Psoas muscle (tissue), 8 donors: ENCODE results near the gene IER5L. TPM values are rescaled to one million over a fixed set of nuclear protein-coding genes. Genes with fewer than 3 reads are reported as not detected.

ENCODE experiments used
- ATAC-seq, 4 donors: fragments of 200-7000 bp; cut with Tn5 transposase; one replicate each; pipeline ENCODE4 v1.9.1; 2020; ENCODE audit warnings: moderate library complexity in 3 of 4, mild to moderate bottlenecking in 2 of 4
- DNase-seq, 2 donors: peaks; one replicate each; pipeline ENCODE4 v3.0.0-alpha.2; 2020
- H3K27ac ChIP-seq: fragments of 200-600 bp; one replicate; pipeline ENCODE4 v1.8.0; 2022
- H3K27me3 ChIP-seq, 3 donors: fragments of 200-600 bp in 1 of 3; one replicate each; pipeline versions ENCODE4 v1.6.1 to v1.8.0; 2013 to 2022; ENCODE audit warnings: low read length in 2 of 3, mild to moderate bottlenecking in 2 of 3, moderate library complexity in 1 of 3; ENCODE audit not compliant: insufficient read depth in 3 of 3
- H3K36me3 ChIP-seq, 2 donors: fragments of 200-600 bp in 1 of 2; one replicate each; pipeline versions ENCODE4 v1.6.1 to v1.8.0; 2013 to 2022; ENCODE audit warnings: low read depth in 1 of 2, mild to moderate bottlenecking in 1 of 2, moderate library complexity in 1 of 2; ENCODE audit not compliant: insufficient read depth in 1 of 2
- H3K4me1 ChIP-seq: fragments of 200-600 bp; one replicate; pipeline ENCODE4 v1.8.0; 2022
- H3K4me3 ChIP-seq: fragments of 200-600 bp; one replicate; pipeline ENCODE4 v1.8.0; 2022; ENCODE audit warnings: mild to moderate bottlenecking
- H3K9me3 ChIP-seq: fragments of 200-600 bp; one replicate; pipeline ENCODE4 v1.8.0; 2022
- CTCF ChIP-seq: fragments of 200-600 bp; IDR thresholded peaks from one replicate; pipeline ENCODE4 v1.8.0; 2022; ENCODE audit warnings: antibody characterized with exemption
- WGBS, 3 donors: extraction: QIAGEN DNeasy Blood & Tissue Kit; methylation state at CpG; one replicate each; pipeline versions ENCODE4 v1.1.6 to v1.1.7; 2013; 5-methylcytosine and 5-hydroxymethylcytosine counted together
- intact Hi-C, 2 donors: fragments of 100-400 bp; cut with DNase I; formaldehyde crosslinking; loops; one replicate each; pipeline versions ENCODE4 v1.11.0 to v1.14.2; 2022
- polyA plus RNA-seq, 3 donors: library from polyadenylated mRNA; stranded (reverse); fragments of 200-250 nt; gene quantifications; one replicate each; pipeline ENCODE4 v1.2.3, GENCODE V29; 2013
- total RNA-seq, 4 donors: library from RNA; stranded (reverse); fragmentation: NEBNext Ultra II Directional in 2 of 4; extraction: Animal tissue kit (Norgen Biotek cat#: 25700) in 2 of 4; gene quantifications; one replicate each; pipeline versions ENCODE4 v1.2.1 to v1.2.4, GENCODE V29; 2021 to 2023
- donor health status: healthy with polysubstance abuse.
- donor health status: DM: no; HTN: no; CAD: no; lungs with moderate emphysema.
- donor health status: Bipolar disorder and iron deficiency.
- donor health status: healthy.
- donor health status: DM: yes; HTN: yes; CAD: no.
- donor health status: DM: no; HTN: no; CAD: no.
- donor health status: DM: no; HTN: no; CAD: no.
- donor health status: DM: yes; HTN: yes; CAD: no.

Gene IER5L
- total and polyA plus RNA-seq, 7 donors: 1.4 to 8.3 (median 3.0) TPM

DNA sequence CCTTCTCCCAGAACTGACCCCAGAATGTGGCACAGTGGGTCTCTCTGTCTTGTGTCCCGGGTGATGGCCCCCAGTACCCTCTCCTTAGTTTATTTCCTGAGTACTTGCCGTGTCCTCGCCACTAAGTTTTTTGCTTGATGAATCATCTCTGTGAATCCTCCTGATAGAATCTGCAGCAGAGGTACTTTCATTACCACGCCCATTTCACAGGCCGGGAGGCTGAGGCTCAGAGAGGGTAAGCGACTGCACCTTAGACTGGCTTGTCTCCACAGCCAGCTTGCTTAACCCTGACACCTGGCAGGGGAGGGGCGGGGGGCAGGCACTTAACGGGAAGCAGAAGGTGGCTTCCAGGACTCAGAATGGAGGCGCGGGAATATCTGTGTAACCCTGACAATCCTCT, 7.9 kb upstream of the IER5L start:
- TF ChIP-seq CTCF: no peak
- 76 to 82% (median 81%) methylated on average over 10 of the region's 10 CpGs for WGBS, 3 donors
- H3K27ac ChIP-seq: no peak overlapping the region
- no peaks in the 10 kb centered on the region for H3K27me3 ChIP-seq
- intact Hi-C loops: no loop called here
- DNase-seq (no peak), ATAC-seq (no peak)
- H3K9me3 ChIP-seq: no peaks in the 10 kb centered on the region
- no peak overlapping the region for H3K4me3 ChIP-seq
- no peaks in the 10 kb centered on the region for H3K4me1 ChIP-seq
- no peaks in the 10 kb centered on the region for H3K36me3 ChIP-seq

DNA sequence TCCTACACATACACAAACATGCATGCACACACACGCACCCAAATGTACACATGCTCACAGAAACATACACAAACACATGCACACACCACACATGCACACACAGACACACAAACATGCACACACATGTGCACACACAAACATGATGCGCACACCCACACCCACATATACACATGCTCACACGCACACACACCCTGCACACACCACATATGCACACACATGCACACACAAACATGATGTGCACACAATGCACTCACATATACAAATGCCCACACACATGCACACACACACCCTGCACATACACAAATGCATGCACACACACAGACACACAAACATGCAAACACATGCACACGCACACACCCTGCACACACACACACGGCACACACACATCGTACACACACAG, 7.3 kb upstream of the IER5L start:
- ATAC-seq: no peak
- H3K4me3 ChIP-seq: no peak overlapping the region
- WGBS, 3 donors: 91 to 93% (median 92%) methylated on average over 6 of the region's 6 CpGs
- no peaks in the 10 kb centered on the region for H3K9me3 ChIP-seq
- no peak overlapping the region for H3K27ac ChIP-seq
- intact Hi-C loops: no loop called here
- no peaks in the 10 kb centered on the region for H3K27me3 ChIP-seq
- H3K4me1 ChIP-seq: no peaks in the 10 kb centered on the region
- no peak for TF ChIP-seq CTCF
- H3K36me3 ChIP-seq: no peaks in the 10 kb centered on the region
- DNase-seq: no peak

GRCh38 chr9:129184596-129185122, 6.6 kb upstream of the IER5L start:
- DNase-seq (no peak), ATAC-seq (no peak)
- Histone ChIP-seq H3K36me3 (no peaks in the 10 kb centered on the region), H3K27ac (no peak overlapping the region), H3K9me3 (no peaks in the 10 kb centered on the region), H3K4me1 (no peaks in the 10 kb centered on the region), H3K4me3 (no peak overlapping the region), H3K27me3 (no peaks in the 10 kb centered on the region)
- intact Hi-C loops: no loop called here
- 66 to 69% (median 68%) methylated on average over 9 of the region's 9 CpGs for WGBS, 3 donors
- no peak for TF ChIP-seq CTCF

- H3K27me3 ChIP-seq: no peaks in the 10 kb centered on the region
- intact Hi-C loops: no loop called here
- 78 to 84% (median 81%) methylated on average over 7 of the region's 7 CpGs for WGBS, 3 donors
Observed at GRCh38 chr9:129184219-129184524, 6.1 kb upstream of the IER5L start.

More at GRCh38 chr9:129184219-129184524, 6.1 kb upstream of the IER5L start:
- ATAC-seq (no peak), DNase-seq (no peak)
- no peak for TF ChIP-seq CTCF
- Histone ChIP-seq H3K27ac (no peak overlapping the region), H3K4me3 (no peak overlapping the region), H3K4me1 (no peaks in the 10 kb centered on the region), H3K36me3 (no peaks in the 10 kb centered on the region), H3K9me3 (no peaks in the 10 kb centered on the region)
